Activated CD4-positive, alpha-beta T cell treated with anti-CD3 and anti-CD28 coated beads, Interleukin-2, Interleukin-6, amounts not matched to agents 100 ng/mL and 50 ng/mL, durations not matched to agents 16 hours and 8 hours (primary cell): ENCODE results near the gene ZBTB46.

ENCODE experiments used
- DNase-seq: peaks from one replicate; pipeline ENCODE4 v3.0.0-alpha.2; 2020

Gene ZBTB46

GRCh38 chr20:63702036-63702665 is 128.9 kb downstream of the ZBTB46 start:
- DNase-seq = no peak

- no peak for DNase-seq
These were observed 129.6 kb downstream of the ZBTB46 start for GRCh38 chr20:63701329-63702035.

- DNase-seq = no peak
These were observed 130.1 kb downstream of the ZBTB46 start for GRCh38 chr20:63701051-63701328.

- DNase-seq = no peak
These were observed 130.6 kb downstream of the ZBTB46 start for GRCh38 chr20:63700199-63701050.

GRCh38 chr20:63699466-63700198 is 131.4 kb downstream of the ZBTB46 start:
- no peak for DNase-seq

- peak; percentile 61 for DNase-seq
These were observed 132.2 kb downstream of the ZBTB46 start for GRCh38 chr20:63698739-63699465.

- no peak for DNase-seq
These were observed 133.1 kb downstream of the ZBTB46 start for GRCh38 chr20:63697868-63698545.

GRCh38 chr20:63697357-63697867 is 133.7 kb downstream of the ZBTB46 start:
- no peak for DNase-seq

- DNase-seq = no peak
These were observed 134.3 kb downstream of the ZBTB46 start, which contains the start of gene TNFRSF6B for GRCh38 chr20:63696628-63697356. TNFRSF6B (plus strand) TSS chr20:63696652; CDS start chr20:63696768, 116 bp downstream.

- no peak for DNase-seq
These were observed 134.8 kb downstream of the ZBTB46 start for GRCh38 chr20:63696306-63696627.

- no peak for DNase-seq
These were observed 135.4 kb downstream of the ZBTB46 start for GRCh38 chr20:63695424-63696305.

- no peak for DNase-seq
These were observed 136.3 kb downstream of the ZBTB46 start for GRCh38 chr20:63694584-63695423.

GRCh38 chr20:63693733-63694583 is 137.1 kb downstream of the ZBTB46 start:
- DNase-seq = no peak
